CD14-positive monocyte (primary cell): ENCODE measurements around the gene LRRC7. TPM values are rescaled to one million over a fixed set of nuclear protein-coding genes. Genes with fewer than 3 reads are reported as not detected.

Experiments used
- DNase-seq, 3 donors: peaks; one replicate each; pipeline ENCODE4 v3.0.0-alpha.2; 2011 to 2022
- H2AFZ ChIP-seq: 2 replicates; pipeline ENCODE4 v1.6.0; 2012; ENCODE audit warnings: mild to moderate bottlenecking, low read depth, low read length, inconsistent platforms; ENCODE audit not compliant: insufficient read depth, poor library complexity, severe bottlenecking
- H3K27ac ChIP-seq, 2 donors: 1 replicate in 1 of 2; 2 replicates in 1 of 2; pipeline ENCODE4 v1.5.1; 2012 to 2013; ENCODE audit warnings: low read length in 2 of 2, control low read depth in 1 of 2, inconsistent platforms in 1 of 2, low read depth in 1 of 2, mild to moderate bottlenecking in 1 of 2
- H3K27me3 ChIP-seq, 2 donors: one replicate each; pipeline versions ENCODE4 v1.6.0 to v1.6.1; 2011 to 2013; ENCODE audit warnings: low read length in 2 of 2; ENCODE audit not compliant: control insufficient read depth in 2 of 2, insufficient read depth in 2 of 2
- H3K36me3 ChIP-seq, 2 donors: replicated peaks in 1 of 2; 1 replicate in 1 of 2; 2 replicates in 1 of 2; pipeline versions ENCODE4 v1.5.1 to v1.6.1; 2012 to 2013; ENCODE audit warnings: low read length in 2 of 2, control low read depth in 1 of 2, inconsistent platforms in 1 of 2, mild to moderate bottlenecking in 1 of 2; ENCODE audit not compliant: insufficient read depth in 2 of 2, control insufficient read depth in 1 of 2
- H3K4me1 ChIP-seq, 2 donors: 1 replicate in 1 of 2; 2 replicates in 1 of 2; pipeline versions ENCODE4 v1.5.1 to v1.6.1; 2012 to 2013; ENCODE audit warnings: low read length in 2 of 2, control low read depth in 1 of 2, inconsistent platforms in 1 of 2, mild to moderate bottlenecking in 1 of 2, moderate library complexity in 1 of 2; ENCODE audit not compliant: insufficient read depth in 2 of 2, control insufficient read depth in 1 of 2
- H3K4me2 ChIP-seq: replicated peaks from 2 replicates; pipeline ENCODE3; 2012; ENCODE audit warnings: low read length, moderate library complexity, mild to moderate bottlenecking; ENCODE audit not compliant: poor library complexity, severe bottlenecking; ENCODE audit errors: extremely low read depth
- H3K4me3 ChIP-seq, 3 experiments: fragments of 200-600 bp in 1 of 3; sonication (generic) in 1 of 3; replicated peaks in 1 of 3; 1 replicate in 2 of 3; 2 replicates in 1 of 3; pipeline ENCODE4 v1.5.1; 2011 to 2013; ENCODE audit warnings: low read length in 3 of 3, mild to moderate bottlenecking in 3 of 3, control low read depth in 2 of 3, low read depth in 2 of 3, inconsistent platforms in 1 of 3, moderate library complexity in 1 of 3
- H3K79me2 ChIP-seq: 2 replicates; pipeline ENCODE4 v1.6.0; 2012; ENCODE audit warnings: mild to moderate bottlenecking, control low read depth, inconsistent platforms, low read length, moderate library complexity; ENCODE audit not compliant: insufficient read depth
- H3K9ac ChIP-seq: 2 replicates; pipeline ENCODE4 v1.6.0; 2017; ENCODE audit warnings: low read length, mild to moderate bottlenecking; ENCODE audit not compliant: insufficient read depth, poor library complexity, severe bottlenecking
- H3K9me3 ChIP-seq, 2 donors: replicated peaks in 1 of 2; 1 replicate in 1 of 2; 2 replicates in 1 of 2; pipeline versions ENCODE4 v1.5.1 to v1.6.1; 2012 to 2013; ENCODE audit warnings: low read length in 2 of 2, control low read depth in 1 of 2; ENCODE audit not compliant: control insufficient read depth in 1 of 2, insufficient read depth in 1 of 2
- H4K20me1 ChIP-seq: 2 replicates; pipeline ENCODE4 v1.6.0; 2012; ENCODE audit warnings: mild to moderate bottlenecking, low read length, control low read depth, moderate library complexity; ENCODE audit not compliant: insufficient read depth
- H3K27ac Mint-ChIP-seq, 7 donors: one replicate each; pipeline ENCODE4 v1.8.0; 2020; ENCODE audit warnings: mild to moderate bottlenecking in 7 of 7, mixed read lengths in 7 of 7, moderate library complexity in 6 of 7, inconsistent platforms in 2 of 7
- H3K27me3 Mint-ChIP-seq, 3 donors: one replicate each; pipeline ENCODE4 v1.8.0; 2021 to 2022; ENCODE audit warnings: low read depth in 3 of 3, mild to moderate bottlenecking in 3 of 3, mixed read lengths in 3 of 3, moderate library complexity in 3 of 3, inconsistent platforms in 1 of 3
- H3K36me3 Mint-ChIP-seq, 2 donors: one replicate each; pipeline ENCODE4 v1.8.0; 2020; ENCODE audit warnings: mixed read lengths in 2 of 2, inconsistent platforms in 1 of 2, mild to moderate bottlenecking in 1 of 2
- H3K4me1 Mint-ChIP-seq: one replicate; pipeline ENCODE4 v1.8.0; 2020; ENCODE audit warnings: mild to moderate bottlenecking, mixed read lengths
- H3K4me3 Mint-ChIP-seq, 2 donors: one replicate each; pipeline ENCODE4 v1.8.0; 2020; ENCODE audit warnings: mild to moderate bottlenecking in 2 of 2, mixed read lengths in 2 of 2, moderate library complexity in 1 of 2
- H3K9me3 Mint-ChIP-seq, 7 donors: one replicate each; pipeline ENCODE4 v1.8.0; 2020 to 2022; ENCODE audit warnings: mixed read lengths in 7 of 7, mild to moderate bottlenecking in 6 of 7, moderate library complexity in 6 of 7, inconsistent platforms in 2 of 7
- intact Hi-C, 2 donors: fragments of 100-400 bp; cut with micrococcal nuclease; formaldehyde crosslinking; loops; one replicate each; pipeline versions ENCODE4 v1.15.0 to v1.15.1; 2023
- polyA plus RNA-seq, 3 donors: library from polyadenylated mRNA; depleted of rRNA in 1 of 3; unstranded in 2 of 3; stranded (reverse) in 1 of 3; fragments of 300-500 nt in 2 of 3; fragments of >200 nt in 1 of 3; fragmentation: Illumina TruSeq in 2 of 3; gene quantifications; 1 replicate in 2 of 3; 2 replicates in 1 of 3; pipeline ENCODE4 v1.2.3, GENCODE V29; 2012 to 2021
- TF ChIP-seq, protein P1 (sequence below): fragments of 200-600 bp; IDR thresholded peaks from one replicate; pipeline ENCODE4 v1.8.0; 2022; ENCODE audit warnings: antibody characterized with exemption, mild to moderate bottlenecking

The LRRC7 gene
- polyA plus RNA-seq, 3 donors = not detected

DNA sequence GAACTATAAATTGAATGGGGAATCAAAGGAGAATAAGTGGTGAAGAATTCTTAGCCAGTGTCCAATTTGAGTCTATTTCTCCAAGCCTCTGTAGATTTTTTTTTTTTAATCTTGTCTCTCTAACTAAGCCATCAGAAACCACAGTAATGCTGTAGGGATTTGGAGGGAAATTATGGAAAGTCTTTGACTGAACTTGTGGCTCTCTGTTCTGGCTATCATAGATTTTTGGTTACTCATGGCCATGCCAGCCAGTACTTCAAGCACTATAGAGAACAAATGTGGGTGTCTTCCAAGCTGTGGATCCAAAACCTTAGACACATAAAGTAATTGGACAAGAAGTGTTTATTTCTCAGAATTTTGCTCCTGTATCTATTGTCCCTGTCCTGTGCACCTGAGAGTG is 489.8 kb downstream of the LRRC7 start:
- Histone ChIP-seq H3K27me3 (no peaks in the 10 kb centered on the region), H4K20me1 (no peaks in the 10 kb centered on the region), H3K4me2 (no peak overlapping the region), H3K9ac (no peak overlapping the region), H3K36me3 (no peaks in the 10 kb centered on the region), H3K4me3 (no peak overlapping the region), H3K79me2 (no peaks in the 10 kb centered on the region), H3K4me1 (no peaks in the 10 kb centered on the region), H2AFZ (no peak overlapping the region), H3K27ac (no peak overlapping the region), H3K9me3 (no peaks in the 10 kb centered on the region)
- Mint-ChIP-seq H3K27ac (no peak overlapping the region), H3K36me3 (no peaks in the 10 kb centered on the region), H3K9me3 (peaks cover 0 to 10% (median 2%) of the 10 kb centered on the region in 7 donors), H3K4me3 (no peak overlapping the region), H3K4me1 (no peaks in the 10 kb centered on the region), H3K27me3 (peaks cover 0 to 2% (median 1%) of the 10 kb centered on the region in 3 donors)
- intact Hi-C loops = no loop called here
- DNase-seq = no peak
- TF ChIP-seq, protein P1, sequence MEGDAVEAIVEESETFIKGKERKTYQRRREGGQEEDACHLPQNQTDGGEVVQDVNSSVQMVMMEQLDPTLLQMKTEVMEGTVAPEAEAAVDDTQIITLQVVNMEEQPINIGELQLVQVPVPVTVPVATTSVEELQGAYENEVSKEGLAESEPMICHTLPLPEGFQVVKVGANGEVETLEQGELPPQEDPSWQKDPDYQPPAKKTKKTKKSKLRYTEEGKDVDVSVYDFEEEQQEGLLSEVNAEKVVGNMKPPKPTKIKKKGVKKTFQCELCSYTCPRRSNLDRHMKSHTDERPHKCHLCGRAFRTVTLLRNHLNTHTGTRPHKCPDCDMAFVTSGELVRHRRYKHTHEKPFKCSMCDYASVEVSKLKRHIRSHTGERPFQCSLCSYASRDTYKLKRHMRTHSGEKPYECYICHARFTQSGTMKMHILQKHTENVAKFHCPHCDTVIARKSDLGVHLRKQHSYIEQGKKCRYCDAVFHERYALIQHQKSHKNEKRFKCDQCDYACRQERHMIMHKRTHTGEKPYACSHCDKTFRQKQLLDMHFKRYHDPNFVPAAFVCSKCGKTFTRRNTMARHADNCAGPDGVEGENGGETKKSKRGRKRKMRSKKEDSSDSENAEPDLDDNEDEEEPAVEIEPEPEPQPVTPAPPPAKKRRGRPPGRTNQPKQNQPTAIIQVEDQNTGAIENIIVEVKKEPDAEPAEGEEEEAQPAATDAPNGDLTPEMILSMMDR = no peak

GRCh38 chr1:70061231-70061630 is 493.5 kb downstream of the LRRC7 start:
- H3K4me3 Mint-ChIP-seq = no peak overlapping the region
- TF ChIP-seq, protein P1 = no peak

More at GRCh38 chr1:70061231-70061630, 493.5 kb downstream of the LRRC7 start:
- Mint-ChIP-seq H3K27ac (no peak overlapping the region), H3K4me1 (no peaks in the 10 kb centered on the region), H3K9me3 (peaks cover 0 to 2% (median 0%) of the 10 kb centered on the region in 7 donors), H3K27me3 (peaks cover 0 to 1% (median 0%) of the 10 kb centered on the region in 3 donors), H3K36me3 (no peaks in the 10 kb centered on the region)
- no peaks in the 10 kb centered on the region for H3K9me3 ChIP-seq
- no peak overlapping the region for H2AFZ ChIP-seq
- H3K4me3 ChIP-seq = no peak overlapping the region
- no peaks in the 10 kb centered on the region for H3K36me3 ChIP-seq
- no peaks in the 10 kb centered on the region for H3K79me2 ChIP-seq
- H3K27ac ChIP-seq = no peak overlapping the region
- H3K4me2 ChIP-seq = no peak overlapping the region
- DNase-seq = no peak
- no peak overlapping the region for H3K9ac ChIP-seq
- no peaks in the 10 kb centered on the region for H3K27me3 ChIP-seq
- intact Hi-C loops = no loop called here
- no peaks in the 10 kb centered on the region for H4K20me1 ChIP-seq
- no peaks in the 10 kb centered on the region for H3K4me1 ChIP-seq
